NCI-H345 (cell line): ENCODE measurements around the gene NEDD4.
"Not testable (repeated sequence)": the region's sequence is repeated elsewhere in the genome, so short reads cannot be mapped to it uniquely, and the experiment has no call there.

Source experiments
- DNase-seq: peaks from one replicate; lab custom pipeline; 2025; lab: John Stamatoyannopoulos, UW

The NEDD4 gene

GRCh38 chr15:56004281-56004680 lies 10.9 kb upstream of the NEDD4 start:
- DNase-seq, result not testable (repeated sequence)

GRCh38 chr15:56003777-56004176 lies 10.4 kb upstream of the NEDD4 start:
- not testable (repeated sequence) for DNase-seq

GRCh38 chr15:56003277-56003676 lies 9.9 kb upstream of the NEDD4 start:
- not testable (repeated sequence) for DNase-seq

GRCh38 chr15:56001471-56002078 lies 8.2 kb upstream of the NEDD4 start:
- no peak for DNase-seq

DNA sequence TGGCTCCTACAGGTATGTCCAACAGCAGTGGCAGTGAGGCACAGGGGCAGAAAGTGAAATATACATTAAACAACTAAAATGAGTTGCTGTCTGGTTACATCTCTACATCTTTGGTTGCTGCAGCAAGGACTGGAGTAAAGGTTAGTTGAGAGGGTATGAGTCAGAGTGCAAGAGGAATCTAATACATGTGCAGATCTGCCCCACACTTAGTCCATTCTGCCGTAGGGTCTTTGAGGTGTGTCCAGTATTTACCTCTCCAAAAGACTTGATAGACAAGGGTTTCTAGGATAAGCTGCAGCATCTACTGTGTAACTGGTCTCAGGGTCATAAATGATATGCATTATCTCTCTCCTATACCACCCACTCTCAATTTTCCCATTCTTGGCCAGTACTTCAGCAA lies 6.2 kb upstream of the NEDD4 start:
- DNase-seq, result no peak

GRCh38 chr15:55998478-55998877 lies 5.1 kb upstream of the NEDD4 start:
- DNase-seq, result no peak

DNA sequence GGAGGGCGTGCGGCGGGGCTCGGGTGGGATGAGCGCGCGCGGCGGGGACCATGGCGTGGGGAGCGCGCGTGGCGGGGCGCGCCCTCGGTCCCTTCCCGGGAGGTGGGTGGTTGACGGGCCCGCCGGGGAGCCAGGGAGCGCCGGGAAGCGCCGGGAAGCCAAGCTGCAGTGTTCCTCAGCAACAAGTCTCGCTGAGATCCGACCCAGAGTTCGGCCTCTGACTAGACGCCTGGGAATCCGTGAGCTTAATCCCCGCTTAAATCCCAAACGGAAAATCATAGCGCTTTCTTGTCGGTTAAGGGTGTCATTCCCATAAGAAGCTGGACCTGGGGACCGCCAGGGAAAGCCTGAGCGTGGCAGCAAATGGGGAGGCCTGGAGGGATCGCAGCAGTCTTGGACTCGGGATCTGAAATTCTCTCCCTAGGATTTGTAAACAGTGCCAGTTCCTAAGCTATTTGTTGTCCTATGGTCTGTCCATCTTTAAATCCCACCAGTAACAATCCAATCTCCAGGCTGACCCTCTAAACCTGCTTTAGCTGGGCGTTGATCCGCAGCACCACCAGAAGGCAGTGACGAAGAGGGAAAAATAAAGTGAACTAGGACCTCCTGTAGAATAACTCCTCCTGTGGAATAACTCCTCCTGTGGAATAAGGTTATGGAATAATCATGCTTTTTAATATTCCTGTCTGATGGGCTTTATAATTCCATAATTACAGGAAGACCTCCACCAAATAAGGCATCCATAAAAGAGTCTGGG lies 570 bp upstream of the NEDD4 start:
- DNase-seq, result no peak

DNA sequence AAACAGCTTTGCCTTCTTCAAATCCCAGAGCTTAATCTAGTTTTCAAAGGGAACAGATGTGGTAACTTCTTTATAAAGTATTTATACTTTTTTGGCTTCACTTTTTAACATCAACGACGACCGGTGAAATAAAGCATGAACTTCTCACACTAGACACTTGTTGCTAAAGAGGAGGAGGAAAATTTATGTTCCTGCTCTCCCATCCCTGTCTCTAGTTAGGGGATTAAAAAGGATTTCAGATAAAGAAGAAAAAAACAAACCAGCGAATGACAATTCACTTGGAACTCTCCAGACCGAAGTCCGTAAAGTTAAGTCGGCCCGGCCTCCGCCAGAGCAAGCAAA lies 672 bp downstream of the NEDD4 start:
- DNase-seq, result no peak

- no peak for DNase-seq
Measured at GRCh38 chr15:55991802-55992768, 1.3 kb downstream of the NEDD4 start.

DNA sequence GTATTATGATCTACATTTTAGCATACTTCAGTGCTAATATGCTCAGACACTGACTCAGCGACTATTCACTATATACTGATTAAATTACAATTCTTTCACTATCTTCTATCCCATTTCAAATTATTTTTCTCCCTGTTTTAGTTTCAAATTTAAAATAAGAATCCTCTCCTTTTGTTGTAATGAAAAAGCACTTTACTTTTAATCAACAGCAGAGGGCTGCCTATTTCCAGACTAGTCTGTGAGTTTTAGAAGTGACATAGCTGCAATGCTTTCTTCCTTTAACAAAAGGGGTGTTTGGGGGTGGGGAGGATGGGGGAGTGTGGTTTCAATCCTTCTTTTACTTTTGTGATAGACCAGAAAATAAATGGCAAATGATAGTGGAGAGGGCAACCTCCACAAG lies 2.4 kb downstream of the NEDD4 start:
- DNase-seq, result no peak

GRCh38 chr15:55990516-55990915 lies 2.9 kb downstream of the NEDD4 start:
- DNase-seq, result peak; percentile 28

GRCh38 chr15:55989383-55989782 lies 4.0 kb downstream of the NEDD4 start:
- DNase-seq, result no peak

GRCh38 chr15:55981582-55982249 lies 11.7 kb downstream of the NEDD4 start:
- no peak for DNase-seq

GRCh38 chr15:55980511-55980910 lies 12.9 kb downstream of the NEDD4 start:
- no peak for DNase-seq

GRCh38 chr15:55977231-55977630 lies 16.2 kb downstream of the NEDD4 start:
- no peak for DNase-seq

- no peak for DNase-seq
Measured at GRCh38 chr15:55970286-55970685, 23.1 kb downstream of the NEDD4 start.

GRCh38 chr15:55969582-55969981 lies 23.8 kb downstream of the NEDD4 start:
- DNase-seq, result no peak

DNA sequence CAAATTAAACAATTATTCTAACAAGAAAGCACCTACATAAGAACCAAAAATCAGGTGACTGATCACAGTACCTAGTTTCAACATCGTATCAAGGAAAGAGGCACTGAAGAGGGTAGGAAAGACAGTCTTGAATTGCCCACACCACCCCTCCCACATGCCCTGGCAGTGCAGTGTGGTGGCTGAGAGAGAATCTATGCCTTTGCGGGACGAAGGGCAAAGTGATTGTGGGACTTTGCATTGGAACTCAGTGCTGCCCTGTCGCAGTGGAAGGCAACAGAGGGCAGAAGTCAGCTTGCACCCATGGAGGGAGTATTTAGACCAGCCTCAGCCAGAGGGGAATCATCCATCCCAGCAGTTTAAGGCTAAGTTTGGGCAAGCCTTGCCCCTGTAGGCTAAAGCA lies 24.5 kb downstream of the NEDD4 start:
- no peak for DNase-seq

DNA sequence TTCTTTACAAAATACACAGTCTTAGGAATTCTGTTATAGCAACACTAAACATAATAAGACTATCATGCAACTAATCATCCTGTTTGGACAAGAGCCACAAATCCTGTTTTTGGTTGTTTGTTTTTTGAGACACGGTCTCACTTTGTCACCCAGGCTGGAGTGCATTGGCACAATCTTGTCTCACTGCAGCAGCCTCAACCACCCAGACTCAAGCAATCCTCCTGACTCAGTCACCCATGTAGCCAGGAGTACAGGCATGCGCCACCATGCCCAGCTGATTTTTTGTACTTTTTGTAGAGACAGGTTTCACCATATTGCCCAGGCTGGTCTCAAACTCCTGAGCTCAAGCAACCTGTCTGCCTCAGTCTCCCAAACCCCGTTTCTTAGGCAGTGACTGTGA lies 28.3 kb downstream of the NEDD4 start:
- no peak for DNase-seq

- no peak for DNase-seq
Measured at GRCh38 chr15:55960946-55961345, 32.5 kb downstream of the NEDD4 start.

DNA sequence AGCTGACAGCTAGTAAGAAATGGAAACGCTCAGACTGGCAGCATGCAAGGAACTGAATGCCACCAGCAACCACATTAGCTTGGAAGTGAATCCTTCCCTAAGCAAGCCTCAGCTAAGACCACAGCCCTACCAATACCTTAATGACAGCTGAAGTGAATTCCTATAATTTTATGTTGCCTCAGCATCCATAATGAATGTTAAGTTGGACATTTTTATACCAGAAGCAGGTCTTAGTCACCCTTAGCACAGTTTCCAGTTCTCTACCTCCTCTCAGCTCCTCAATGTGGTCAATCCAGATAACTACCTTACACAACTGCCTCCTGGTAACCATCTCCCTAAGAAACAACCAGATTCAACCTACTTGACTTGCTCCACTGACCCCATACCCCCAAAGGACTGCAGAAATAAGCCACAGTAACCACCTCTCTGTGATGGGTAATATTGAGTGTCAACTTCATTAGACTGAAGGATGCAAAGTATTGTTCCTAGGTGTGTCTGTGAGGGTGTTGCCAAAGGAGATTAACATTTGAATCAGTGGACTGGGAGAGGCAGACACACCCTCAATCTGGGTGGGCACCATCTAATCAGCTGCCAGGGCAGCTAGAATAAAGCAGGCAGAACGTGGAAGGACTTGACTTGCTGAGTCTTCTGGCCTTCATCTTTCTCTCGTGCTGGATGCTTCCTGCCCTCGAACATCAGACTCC lies 33.5 kb downstream of the NEDD4 start:
- no peak for DNase-seq

DNA sequence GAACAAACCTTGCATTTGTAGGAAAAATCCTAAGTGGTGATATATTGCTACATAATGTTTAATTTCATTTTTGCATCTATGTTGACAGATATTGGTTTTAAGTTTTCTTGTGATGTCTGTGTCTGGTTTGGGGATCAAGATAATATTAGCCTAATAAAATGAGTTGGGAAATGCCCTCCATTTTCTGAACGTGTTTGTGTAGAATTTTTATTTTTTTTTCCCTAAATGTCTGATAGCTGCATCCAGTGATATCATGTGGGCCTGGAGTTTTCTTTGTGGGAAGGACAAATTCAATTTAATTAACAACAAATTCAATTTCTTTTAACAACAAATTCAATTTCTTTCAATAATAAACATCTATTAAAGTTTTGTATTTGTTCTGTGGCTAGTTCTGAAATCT lies 35.1 kb downstream of the NEDD4 start:
- DNase-seq, result no peak
